ENCODE measurements around the gene BAIAP2. TPM values are rescaled to one million over a fixed set of nuclear protein-coding genes. Genes with fewer than 3 reads are reported as not detected.

The BAIAP2 gene, protein sequence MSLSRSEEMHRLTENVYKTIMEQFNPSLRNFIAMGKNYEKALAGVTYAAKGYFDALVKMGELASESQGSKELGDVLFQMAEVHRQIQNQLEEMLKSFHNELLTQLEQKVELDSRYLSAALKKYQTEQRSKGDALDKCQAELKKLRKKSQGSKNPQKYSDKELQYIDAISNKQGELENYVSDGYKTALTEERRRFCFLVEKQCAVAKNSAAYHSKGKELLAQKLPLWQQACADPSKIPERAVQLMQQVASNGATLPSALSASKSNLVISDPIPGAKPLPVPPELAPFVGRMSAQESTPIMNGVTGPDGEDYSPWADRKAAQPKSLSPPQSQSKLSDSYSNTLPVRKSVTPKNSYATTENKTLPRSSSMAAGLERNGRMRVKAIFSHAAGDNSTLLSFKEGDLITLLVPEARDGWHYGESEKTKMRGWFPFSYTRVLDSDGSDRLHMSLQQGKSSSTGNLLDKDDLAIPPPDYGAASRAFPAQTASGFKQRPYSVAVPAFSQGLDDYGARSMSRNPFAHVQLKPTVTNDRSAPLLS
- total RNA-seq = 4.4 and 5.5 TPM in 2 replicates

DNA sequence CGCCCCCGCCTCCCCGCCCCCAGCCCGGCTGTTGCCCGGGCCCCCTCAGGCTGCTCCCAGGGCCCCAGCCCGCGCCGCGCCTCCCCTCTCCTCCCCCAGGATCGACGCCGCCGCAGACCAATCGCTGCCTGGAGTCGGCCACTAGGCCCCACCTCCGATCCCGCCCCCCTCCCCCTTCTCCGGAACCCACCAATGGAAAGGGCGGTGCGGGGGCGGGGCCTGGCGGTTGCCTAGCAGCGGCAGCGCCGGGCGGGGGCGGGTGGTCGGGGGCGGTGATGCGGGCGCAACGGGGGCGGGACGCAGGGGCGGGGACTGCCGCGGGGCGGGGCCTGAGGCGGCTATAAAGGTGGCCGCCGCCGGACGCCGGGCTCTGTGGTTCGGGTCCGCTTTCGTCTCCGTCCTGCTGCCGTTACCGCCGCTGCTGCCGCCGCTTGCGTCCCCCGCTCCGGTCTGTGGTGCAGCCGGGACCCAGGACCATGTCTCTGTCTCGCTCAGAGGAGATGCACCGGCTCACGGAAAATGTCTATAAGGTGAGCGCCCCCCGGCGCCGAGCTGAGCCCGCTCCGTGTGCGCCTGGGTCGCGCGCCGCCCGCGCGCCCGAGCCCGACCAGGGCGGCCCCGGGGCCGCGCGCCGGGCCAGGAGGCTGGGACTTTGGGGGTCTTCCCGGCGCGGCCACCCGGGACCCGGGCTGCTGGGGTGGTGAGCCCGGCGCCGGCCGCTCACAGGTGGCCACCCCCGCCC is at the start of gene BAIAP2:
Gene BAIAP2, plus strand, starts transcription at position 373 of the 742 bp plus-strand sequence. Its CDS starts 104 bp downstream, at position 477.
- peak; percentile 97 for DNase-seq
- intact Hi-C loops (cut with micrococcal nuclease) = no loop called here
- H3K4me1 Mint-ChIP-seq = peaks cover 9% of the 10 kb centered on the region
- H3K27ac Mint-ChIP-seq = peak within 1 kb of the TSS; percentile 79
- H3K9me3 Mint-ChIP-seq = no peaks in the 10 kb centered on the region
- peaks cover 42% of the 10 kb centered on the region for H3K27me3 Mint-ChIP-seq
- H3K4me3 Mint-ChIP-seq = peak within 1 kb of the TSS; percentile 85
- no peaks in the 10 kb centered on the region for H3K36me3 Mint-ChIP-seq (ENCODE audit: low read depth)

DNA sequence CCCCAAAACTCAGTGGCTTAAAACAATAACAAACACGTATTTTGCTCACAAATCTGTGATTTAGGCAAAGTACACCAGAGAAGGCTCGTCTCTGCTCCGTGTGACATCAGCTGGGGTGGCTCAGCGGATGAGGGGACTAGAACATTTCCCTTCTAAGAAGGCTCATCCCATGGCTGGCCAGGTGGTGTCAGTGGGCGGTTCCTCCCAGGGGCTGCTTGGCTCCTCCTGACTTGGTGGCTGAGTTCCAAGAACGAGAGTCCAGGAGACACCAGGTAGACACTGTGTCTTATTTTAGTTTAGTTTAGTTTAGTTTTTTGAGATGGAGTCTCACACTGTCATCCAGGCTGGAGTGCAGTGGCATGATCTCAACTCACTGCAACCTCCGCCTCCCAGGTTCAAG is 48.9 kb upstream of the BAIAP2 start:
- H3K36me3 Mint-ChIP-seq (ENCODE audit: low read depth) = no peaks in the 10 kb centered on the region
- H3K4me1 Mint-ChIP-seq = peaks cover 12% of the 10 kb centered on the region
- DNase-seq = no peak
- intact Hi-C loops (cut with micrococcal nuclease) = no loop called here
- peaks cover 3% of the 10 kb centered on the region for H3K27me3 Mint-ChIP-seq
- no peak overlapping the region for H3K27ac Mint-ChIP-seq
- no peaks in the 10 kb centered on the region for H3K9me3 Mint-ChIP-seq
- H3K4me3 Mint-ChIP-seq = no peak overlapping the region

DNA sequence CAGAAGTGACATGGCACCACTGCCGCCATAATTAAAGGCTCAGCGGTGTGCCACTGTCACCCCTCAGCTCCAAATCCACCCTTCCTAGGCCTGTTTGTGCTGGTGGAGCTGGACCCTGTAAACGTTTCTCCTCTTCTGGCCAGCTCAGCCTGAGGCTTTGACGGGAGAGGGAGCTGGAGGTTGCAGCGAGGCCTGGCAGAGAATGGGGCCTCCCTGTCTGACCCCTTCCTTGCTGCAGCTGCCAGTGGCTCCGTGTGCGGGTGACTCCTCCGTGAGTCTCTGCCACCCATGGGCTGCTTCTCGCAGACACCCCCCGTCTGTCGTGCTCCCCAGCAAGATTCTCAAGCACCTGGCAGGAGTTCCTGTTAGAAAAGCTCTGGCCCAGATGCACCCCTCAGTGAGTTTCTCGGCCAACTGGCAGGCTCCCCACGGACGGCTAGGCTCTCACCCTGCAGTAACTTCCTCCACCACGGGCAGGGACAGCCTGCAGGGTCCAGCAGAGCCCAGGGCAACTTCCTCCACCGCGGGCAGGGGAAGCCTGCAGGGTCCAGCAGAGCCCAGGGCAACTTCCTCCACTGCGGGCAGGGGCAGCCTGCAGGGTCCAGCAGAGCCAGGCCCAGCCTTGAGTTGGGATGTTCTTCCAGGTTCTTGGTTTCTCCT is 48.0 kb upstream of the BAIAP2 start:
- peaks cover 3% of the 10 kb centered on the region for H3K27me3 Mint-ChIP-seq
- intact Hi-C loops (cut with micrococcal nuclease) = no loop called here

DNA sequence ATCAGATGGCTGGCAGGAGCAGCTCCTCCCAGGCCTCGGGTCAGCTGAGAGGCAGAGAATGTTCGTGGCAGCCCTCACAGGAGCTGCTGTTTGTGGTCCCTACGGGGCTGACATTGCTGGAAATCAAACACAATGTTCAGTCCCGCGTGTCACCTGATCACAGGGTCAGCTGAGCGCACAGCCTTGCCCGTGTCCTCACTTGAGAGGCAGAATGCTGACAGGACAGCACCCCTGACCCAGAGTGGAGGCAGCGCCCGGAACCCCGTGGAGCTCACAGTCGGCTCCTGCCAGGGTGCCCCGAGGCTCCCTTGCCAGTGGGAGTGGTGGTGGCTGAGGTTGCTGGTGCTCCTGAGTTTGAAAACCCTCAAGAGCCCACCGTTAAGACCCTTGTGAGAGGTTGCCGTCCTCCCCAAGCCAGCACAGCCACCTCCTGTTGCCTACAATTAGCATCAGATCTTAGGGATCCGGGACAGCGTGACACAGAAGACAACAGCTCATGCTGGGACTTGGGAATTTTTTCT is 47.0 kb upstream of the BAIAP2 start:
- intact Hi-C loops (cut with micrococcal nuclease) = no loop called here
- DNase-seq = no peak
- Mint-ChIP-seq H3K4me1 (peaks cover 15% of the 10 kb centered on the region), H3K4me3 (no peak overlapping the region), H3K9me3 (no peaks in the 10 kb centered on the region), H3K36me3 (ENCODE audit: low read depth) (peaks cover 1% of the 10 kb centered on the region), H3K27ac (no peak overlapping the region), H3K27me3 (peaks cover 2% of the 10 kb centered on the region)

More for the DNA sequence above, 48.0 kb upstream of the BAIAP2 start:
- Mint-ChIP-seq H3K9me3 (no peaks in the 10 kb centered on the region), H3K36me3 (ENCODE audit: low read depth) (no peaks in the 10 kb centered on the region), H3K4me3 (no peak overlapping the region), H3K4me1 (peaks cover 12% of the 10 kb centered on the region), H3K27ac (no peak overlapping the region)
- DNase-seq = no peak

DNA sequence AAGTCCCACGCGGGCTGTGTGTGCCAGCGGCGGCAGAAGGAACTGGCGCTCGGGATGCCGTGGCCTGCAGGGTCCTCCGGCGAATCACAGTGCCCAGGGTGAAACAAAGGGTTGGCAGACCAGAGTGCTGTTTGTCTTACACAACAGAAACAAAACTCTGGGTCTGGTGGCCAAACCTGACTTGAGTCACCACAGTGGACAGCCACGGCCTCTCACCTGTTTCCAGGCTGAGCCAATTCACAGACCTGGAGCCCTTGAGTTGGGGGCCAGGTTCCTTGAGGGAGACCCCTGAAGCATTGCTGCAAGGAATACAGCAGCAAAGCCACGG is 45.4 kb upstream of the BAIAP2 start:
- no peak for DNase-seq
- Mint-ChIP-seq H3K4me1 (peaks cover 20% of the 10 kb centered on the region), H3K9me3 (no peaks in the 10 kb centered on the region), H3K27me3 (no peaks in the 10 kb centered on the region), H3K36me3 (ENCODE audit: low read depth) (peaks cover 2% of the 10 kb centered on the region), H3K27ac (no peak overlapping the region), H3K4me3 (peak overlapping the region; percentile 79)
- intact Hi-C loops (cut with micrococcal nuclease) = loop anchor here (1.0 kb wide), 1 partner anchor 112 kb away; no protein-coding TSS in a partner anchor

DNA sequence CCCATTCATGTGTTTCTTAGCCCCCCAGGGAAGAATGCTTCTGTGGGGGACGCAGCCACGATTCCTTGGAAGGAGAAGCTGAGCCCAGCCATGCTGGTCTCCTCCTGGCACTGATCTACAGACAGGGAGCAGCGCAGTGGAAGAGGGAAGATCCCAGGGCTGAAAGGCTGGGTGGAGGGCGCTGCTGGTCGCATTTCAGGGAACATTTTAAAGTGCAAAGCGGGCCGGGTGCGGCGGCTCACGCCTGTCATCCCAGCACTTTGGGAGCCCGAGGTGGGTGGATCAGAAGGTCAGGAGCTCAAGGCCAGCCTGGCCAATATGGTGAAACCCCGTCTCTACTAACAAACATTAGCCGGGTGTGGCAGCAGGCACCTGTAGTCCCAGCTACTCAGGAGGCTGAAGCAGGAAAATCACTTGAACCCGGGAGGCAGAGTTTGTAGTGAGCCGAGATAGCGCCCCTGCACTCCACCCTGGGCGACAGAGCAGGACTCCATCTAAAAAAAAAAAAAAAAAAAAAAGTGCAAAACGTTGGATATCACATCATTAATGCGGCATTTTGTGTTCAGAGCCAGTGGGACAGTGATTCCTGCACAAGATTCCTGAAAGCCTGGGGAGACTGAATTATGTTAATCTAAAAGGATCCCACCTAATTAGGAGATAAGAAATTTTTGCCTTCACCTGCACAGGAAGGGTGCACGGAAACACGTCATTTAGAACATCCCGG is 43.9 kb upstream of the BAIAP2 start:
- Mint-ChIP-seq H3K4me3 (peak overlapping the region; percentile 79), H3K36me3 (ENCODE audit: low read depth) (peaks cover 11% of the 10 kb centered on the region), H3K27me3 (no peaks in the 10 kb centered on the region), H3K4me1 (peaks cover 20% of the 10 kb centered on the region), H3K9me3 (no peaks in the 10 kb centered on the region), H3K27ac (peak overlapping the region; percentile 66)
- DNase-seq = no peak
- intact Hi-C loops (cut with micrococcal nuclease) = no loop called here

DNA sequence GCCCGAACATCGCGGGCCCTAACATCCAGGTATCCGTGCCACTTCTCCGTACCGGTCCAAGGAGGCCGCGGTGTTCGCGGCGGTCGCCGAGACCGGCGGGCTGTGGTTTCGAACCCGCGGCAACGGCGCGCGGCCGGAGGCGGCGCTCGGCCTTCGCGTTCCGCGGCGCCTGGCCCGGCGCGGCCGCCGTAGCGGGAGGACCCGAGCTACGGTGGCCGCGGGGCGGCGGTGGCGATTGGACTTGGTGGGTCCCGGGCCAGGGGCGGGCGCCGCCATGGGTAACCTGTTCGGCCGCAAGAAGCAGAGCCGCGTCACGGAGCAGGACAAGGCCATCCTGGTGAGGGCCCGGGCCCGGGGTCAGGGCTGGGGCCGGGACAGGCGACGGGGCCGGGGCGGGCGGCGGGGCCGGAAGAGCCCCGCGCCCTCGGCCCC is 43.3 kb upstream of the BAIAP2 start, which contains the start of gene CHMP6:
Gene CHMP6, plus strand, starts transcription at position 197 of the 432 bp plus-strand sequence. Its CDS starts 78 bp downstream, at position 275.
- H3K36me3 Mint-ChIP-seq (ENCODE audit: low read depth) = peaks cover 11% of the 10 kb centered on the region
- DNase-seq = peak; percentile 93
- H3K4me1 Mint-ChIP-seq = peaks cover 20% of the 10 kb centered on the region
- intact Hi-C loops (cut with micrococcal nuclease) = no loop called here
- no peaks in the 10 kb centered on the region for H3K27me3 Mint-ChIP-seq
- no peaks in the 10 kb centered on the region for H3K9me3 Mint-ChIP-seq
- peak within 1 kb of the TSS; percentile 80 for H3K4me3 Mint-ChIP-seq
- peak within 1 kb of the TSS; percentile 66 for H3K27ac Mint-ChIP-seq

DNA sequence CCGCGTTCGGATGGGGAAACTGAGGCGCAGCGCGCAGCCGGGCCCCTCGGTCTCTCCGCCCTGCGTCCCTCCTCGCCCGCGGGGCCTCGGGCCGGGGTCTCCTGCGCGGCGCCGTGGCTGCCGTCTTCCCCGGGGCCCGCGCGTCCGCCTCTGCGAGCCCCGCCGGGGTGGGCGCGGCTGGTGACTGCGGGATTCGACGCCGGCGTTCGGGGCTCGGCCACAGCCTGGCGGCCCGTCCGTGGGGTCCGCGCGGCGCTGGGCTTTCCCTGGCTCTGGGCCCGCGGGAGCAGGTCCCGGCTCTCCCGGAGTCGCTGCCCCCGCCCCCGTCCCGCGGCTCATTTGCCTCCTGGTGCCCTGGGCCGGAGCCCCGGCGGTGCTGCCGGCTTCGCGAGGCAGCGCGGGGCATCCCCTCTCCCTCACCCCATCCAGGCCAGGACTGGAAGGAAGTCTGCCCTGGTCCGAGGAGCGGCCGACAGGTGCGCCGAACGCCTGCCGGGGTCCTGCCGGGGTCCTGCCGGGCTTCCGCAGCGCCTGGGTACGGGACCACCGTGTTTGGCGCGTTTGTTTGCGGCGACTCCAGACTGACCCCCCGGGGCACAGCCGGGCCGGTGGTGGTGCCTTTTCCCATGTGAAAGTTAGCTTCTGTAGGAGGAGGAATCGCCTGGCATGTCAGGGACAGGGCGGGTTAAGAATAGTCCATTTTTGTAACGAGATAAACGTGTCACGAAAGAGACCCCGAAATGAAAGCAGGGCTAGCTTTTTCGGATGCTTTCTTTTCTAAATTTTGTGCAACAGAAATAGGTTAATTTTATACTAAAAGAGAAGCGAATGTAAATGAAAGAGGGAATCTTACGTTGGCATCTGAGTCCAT is 42.6 kb upstream of the BAIAP2 start:
- H3K4me3 Mint-ChIP-seq = peak overlapping the region; percentile 80
- no peaks in the 10 kb centered on the region for H3K27me3 Mint-ChIP-seq
- H3K9me3 Mint-ChIP-seq = no peaks in the 10 kb centered on the region
- H3K27ac Mint-ChIP-seq = peak overlapping the region; percentile 36
- H3K36me3 Mint-ChIP-seq (ENCODE audit: low read depth) = peaks cover 13% of the 10 kb centered on the region
- DNase-seq = peak; percentile 72
- intact Hi-C loops (cut with micrococcal nuclease) = no loop called here
- peaks cover 20% of the 10 kb centered on the region for H3K4me1 Mint-ChIP-seq

DNA sequence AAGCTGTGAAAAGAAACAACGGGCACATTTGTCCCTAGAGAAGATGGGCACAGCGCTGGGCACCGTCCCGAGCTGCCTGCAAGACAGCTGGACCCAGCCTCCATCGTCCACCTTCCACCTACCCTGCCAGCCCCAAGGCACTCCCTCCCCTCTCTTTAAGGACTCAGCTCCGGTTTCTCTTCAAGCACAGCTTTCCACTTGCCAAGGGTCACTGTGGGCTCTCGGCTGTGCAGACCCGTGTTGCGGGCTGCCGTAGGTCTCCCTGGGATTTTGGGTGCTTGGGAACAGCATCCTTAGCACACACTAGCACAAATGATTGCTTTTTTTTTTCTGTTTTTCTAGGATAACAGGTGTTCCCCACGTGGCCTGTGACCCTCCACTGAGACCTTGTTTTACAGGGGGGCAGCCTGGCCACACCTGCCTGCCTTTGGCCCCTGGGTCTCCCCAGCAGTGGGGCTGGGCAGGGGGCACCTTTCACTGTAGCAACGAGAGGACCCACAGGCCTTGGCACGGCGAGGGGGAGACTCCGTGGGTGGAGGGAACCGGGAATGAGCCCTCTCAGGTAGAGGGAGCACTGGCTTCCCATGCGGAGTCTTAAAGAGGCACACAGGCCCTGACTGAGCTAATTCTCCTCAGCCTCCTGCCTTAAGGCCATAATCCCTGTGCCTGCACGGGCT is 41.9 kb upstream of the BAIAP2 start:
- peak overlapping the region; percentile 36 for H3K27ac Mint-ChIP-seq
- no peaks in the 10 kb centered on the region for H3K27me3 Mint-ChIP-seq
- no peaks in the 10 kb centered on the region for H3K9me3 Mint-ChIP-seq
- peak overlapping the region; percentile 80 for H3K4me3 Mint-ChIP-seq
- H3K36me3 Mint-ChIP-seq (ENCODE audit: low read depth) = peaks cover 13% of the 10 kb centered on the region
- DNase-seq = no peak
- H3K4me1 Mint-ChIP-seq = peaks cover 20% of the 10 kb centered on the region
- intact Hi-C loops (cut with micrococcal nuclease) = no loop called here

DNA sequence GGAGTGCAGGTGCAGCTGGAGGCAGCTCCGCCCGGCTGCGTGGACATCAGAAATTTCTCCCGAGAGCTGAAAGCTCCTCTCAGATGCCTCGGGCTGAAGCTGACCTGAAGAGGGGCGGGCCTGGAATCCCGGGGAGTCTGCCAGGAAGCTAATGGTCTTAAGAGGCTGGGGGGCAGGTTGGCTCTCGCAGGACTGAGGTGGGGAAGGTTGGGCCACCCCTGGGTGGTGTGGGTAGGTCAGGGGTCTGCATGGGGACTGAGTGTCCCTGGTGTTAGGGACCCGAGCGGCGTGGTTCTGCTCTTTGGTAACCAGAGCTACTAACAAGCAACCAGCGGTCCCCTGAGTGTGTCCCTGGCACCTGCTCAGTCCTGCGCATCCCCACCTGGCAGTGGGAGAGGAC is 39.8 kb upstream of the BAIAP2 start:
- peaks cover 11% of the 10 kb centered on the region for H3K4me1 Mint-ChIP-seq
- H3K36me3 Mint-ChIP-seq (ENCODE audit: low read depth) = peaks cover 16% of the 10 kb centered on the region
- intact Hi-C loops (cut with micrococcal nuclease) = no loop called here
- no peak overlapping the region for H3K27ac Mint-ChIP-seq
- H3K27me3 Mint-ChIP-seq = no peaks in the 10 kb centered on the region
- no peaks in the 10 kb centered on the region for H3K9me3 Mint-ChIP-seq
- no peak overlapping the region for H3K4me3 Mint-ChIP-seq
- DNase-seq = no peak

DNA sequence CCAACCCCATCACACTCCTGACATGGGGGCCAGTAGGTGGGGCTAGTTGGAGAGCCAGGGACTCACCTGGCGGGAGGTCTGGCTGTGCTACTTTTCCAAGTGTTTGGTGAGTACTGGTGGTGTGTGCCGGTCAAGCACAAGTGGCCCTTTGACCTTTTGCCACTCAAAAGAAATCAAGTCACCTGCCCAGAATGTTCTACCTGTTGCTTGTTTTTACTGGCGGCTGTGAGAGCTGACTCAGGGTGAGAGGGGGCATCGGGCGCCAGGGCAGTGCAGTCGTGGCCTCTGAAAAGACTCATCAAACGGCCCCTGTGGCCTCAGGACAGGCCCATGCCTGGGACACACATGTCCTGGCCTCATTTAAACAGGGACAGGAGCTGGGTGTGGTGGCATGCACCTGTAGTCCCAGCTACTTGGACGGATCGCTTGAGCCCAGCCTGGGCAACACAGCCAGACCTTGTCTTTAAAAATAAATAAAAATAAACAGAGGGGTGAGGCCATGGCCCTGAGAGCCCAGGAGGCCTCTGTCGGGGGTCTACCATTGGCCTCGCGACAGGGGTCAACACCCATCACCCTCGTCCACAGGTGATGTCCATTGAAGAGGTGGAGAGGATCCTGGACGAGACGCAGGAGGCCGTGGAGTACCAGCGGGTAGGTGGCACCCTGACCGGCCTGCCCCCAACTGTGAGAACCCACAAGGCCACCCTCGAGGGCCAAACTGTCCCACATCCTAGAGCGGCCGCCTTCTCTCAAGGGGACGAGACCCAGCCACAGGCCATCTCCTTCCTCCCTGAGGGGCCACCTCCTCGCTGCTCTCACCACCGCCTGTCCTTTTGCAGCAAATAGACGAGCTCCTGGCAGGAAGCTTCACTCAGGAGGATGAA is 38.3 kb upstream of the BAIAP2 start:
- Mint-ChIP-seq H3K4me1 (peaks cover 8% of the 10 kb centered on the region), H3K9me3 (no peaks in the 10 kb centered on the region), H3K4me3 (no peak overlapping the region), H3K36me3 (ENCODE audit: low read depth) (peaks cover 16% of the 10 kb centered on the region), H3K27ac (no peak overlapping the region), H3K27me3 (no peaks in the 10 kb centered on the region)
- intact Hi-C loops (cut with micrococcal nuclease) = no loop called here
- DNase-seq = no peak
